Fibroblast of the aortic adventitia (primary cell): ENCODE data around the gene OGDH. TPM values are rescaled to one million over a fixed set of nuclear protein-coding genes. Genes with fewer than 3 reads are reported as not detected.

ENCODE experiments used
- DNase-seq: peaks from one replicate; pipeline ENCODE4 v3.0.0-alpha.2; 2010; ENCODE audit warnings: low read depth
- H3K4me3 ChIP-seq: 2 replicates; pipeline ENCODE4 v1.5.1; 2011; ENCODE audit warnings: low read depth, mild to moderate bottlenecking, control low read depth, low read length, moderate library complexity
- CTCF ChIP-seq: IDR thresholded peaks from 2 replicates; pipeline ENCODE4 v1.5.1; 2011; ENCODE audit warnings: mild to moderate bottlenecking, low read length, control low read depth, inconsistent platforms; ENCODE audit not compliant: insufficient read depth
- total RNA-seq: library from RNA; depleted of rRNA; stranded (reverse); fragments of >200 nt; gene quantifications from 2 replicates; pipeline ENCODE4 v1.2.3, GENCODE V29; 2012; ENCODE audit warnings: low replicate concordance

The OGDH gene
- total RNA-seq, 1 donor = 85.6 TPM

GRCh38 chr7:44646921-44647636, 40.7 kb downstream of the OGDH start:
- no peak for DNase-seq
- TF ChIP-seq CTCF = no peak
- no peak overlapping the region for H3K4me3 ChIP-seq

DNA sequence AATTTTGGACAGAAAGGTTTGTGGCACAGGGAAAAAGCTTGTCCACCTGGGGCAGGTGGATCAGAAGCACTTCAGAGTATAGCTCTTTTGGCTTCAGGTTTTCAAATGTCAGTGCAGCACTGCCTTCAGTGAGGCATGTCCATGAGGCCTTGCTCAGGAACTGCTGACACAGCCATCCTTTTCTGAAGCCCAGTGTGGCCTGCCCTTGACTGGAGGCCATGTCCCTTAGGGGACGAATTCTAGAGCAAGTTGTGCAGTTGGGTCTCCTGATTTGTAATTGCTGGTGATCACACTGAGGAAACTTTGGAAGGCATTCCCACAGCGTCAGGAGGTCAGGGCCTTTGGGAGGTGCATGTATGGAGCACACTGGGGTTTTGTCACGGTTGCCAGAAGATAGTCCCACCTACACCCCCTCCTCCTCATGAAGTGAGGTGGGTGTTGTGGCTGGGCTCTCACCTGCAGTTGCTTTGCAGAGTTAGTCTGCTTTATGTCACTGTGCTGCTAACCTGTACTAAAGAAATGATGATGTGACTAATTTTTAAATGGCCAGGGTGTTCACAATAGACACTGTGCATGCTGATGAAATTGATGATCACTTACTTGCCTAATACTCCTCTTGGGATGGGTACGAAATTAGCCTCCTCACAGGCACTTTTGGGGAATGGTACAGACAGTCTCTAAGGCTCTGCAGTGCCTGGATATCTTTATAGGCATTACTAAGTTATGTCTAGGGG, 41.7 kb downstream of the OGDH start:
- TF ChIP-seq CTCF = no peak
- no peak for DNase-seq
- no peak overlapping the region for H3K4me3 ChIP-seq

DNA sequence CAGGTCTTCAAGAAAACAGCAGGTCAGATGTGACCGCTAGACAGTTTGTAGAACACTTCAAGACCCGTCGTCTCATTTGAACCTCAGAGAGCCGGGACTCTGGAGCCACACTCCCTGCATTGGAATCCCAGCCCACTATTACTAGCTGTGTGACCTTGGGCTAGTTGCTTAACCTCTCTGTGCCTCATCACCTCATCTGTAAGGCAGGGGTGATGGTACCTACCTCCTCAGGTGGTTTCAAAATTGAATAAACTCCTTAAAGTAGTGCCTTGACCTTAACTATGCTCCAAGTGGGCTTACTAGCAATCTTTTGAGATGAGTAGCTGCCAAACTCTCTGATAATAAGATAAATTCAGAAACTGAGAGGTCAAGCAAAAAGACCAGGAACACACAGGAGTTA, 43.8 kb downstream of the OGDH start:
- no peak for TF ChIP-seq CTCF
- H3K4me3 ChIP-seq = no peak overlapping the region
- DNase-seq = no peak

DNA sequence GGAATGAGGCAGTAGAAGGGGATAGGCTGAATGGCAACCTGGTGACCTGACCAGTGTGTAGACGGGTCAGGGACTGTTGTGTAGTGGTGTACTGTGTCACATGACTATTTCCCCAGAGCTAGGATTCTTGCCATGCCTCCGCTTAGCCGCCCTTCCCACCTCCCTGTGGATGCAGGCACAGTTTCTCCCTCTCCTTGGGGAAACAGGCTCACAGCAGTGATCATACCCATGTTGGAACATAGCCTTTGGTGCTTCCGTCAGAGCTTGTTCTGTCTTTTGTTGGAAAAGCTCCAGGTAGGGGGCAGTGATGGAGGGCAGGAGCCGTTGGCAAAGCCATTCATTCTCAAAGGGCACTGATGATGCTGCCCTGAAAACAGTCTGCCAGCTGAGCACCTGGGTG, 44.3 kb downstream of the OGDH start:
- H3K4me3 ChIP-seq = no peak overlapping the region
- DNase-seq = no peak
- TF ChIP-seq CTCF = no peak

DNA sequence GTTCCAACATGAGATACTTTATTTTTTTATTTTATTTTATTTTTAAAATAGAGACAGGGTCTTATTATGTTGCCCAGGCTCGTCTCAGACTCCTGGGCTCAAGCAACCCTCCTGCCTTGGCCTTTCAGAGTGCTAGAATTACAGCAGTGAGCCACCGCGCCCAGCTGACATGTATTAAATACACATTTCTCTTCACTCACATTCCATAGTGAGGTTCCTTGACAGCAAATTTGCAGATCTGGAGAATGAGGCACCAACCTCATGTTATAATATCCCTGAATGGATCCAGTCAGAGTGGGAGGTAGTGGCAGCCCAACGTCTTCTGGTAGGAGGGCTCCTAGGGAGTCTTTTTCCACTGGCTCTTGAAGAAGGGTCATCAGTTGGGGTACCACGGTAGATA, 46.1 kb downstream of the OGDH start:
- no peak for DNase-seq
- no peak overlapping the region for H3K4me3 ChIP-seq
- TF ChIP-seq CTCF = no peak

- H3K4me3 ChIP-seq = no peak overlapping the region
- no peak for TF ChIP-seq CTCF
- DNase-seq = no peak
Measured at GRCh38 chr7:44654255-44654796, 47.9 kb downstream of the OGDH start.
